ENCODE results near the gene TMEM229B. TPM values are rescaled to one million over a fixed set of nuclear protein-coding genes. Genes with fewer than 3 reads are reported as not detected.

The TMEM229B gene
- total RNA-seq, 1 donor from 2014 or later: 3.9 TPM

- no peak for DNase-seq (ENCODE audit: low read depth)
Measured at GRCh38 chr14:67487332-67487731, 1.2 kb downstream of the TMEM229B start.

- DNase-seq (ENCODE audit: low read depth): no peak
Measured at GRCh38 chr14:67486890-67487289, 1.6 kb downstream of the TMEM229B start.

GRCh38 chr14:67485501-67486095 lies 2.9 kb downstream of the TMEM229B start:
- no peak for DNase-seq (ENCODE audit: low read depth)

- no peak for DNase-seq (ENCODE audit: low read depth)
Measured at GRCh38 chr14:67483579-67484285, 4.8 kb downstream of the TMEM229B start.

- DNase-seq (ENCODE audit: low read depth): no peak
Measured at GRCh38 chr14:67482231-67483164, 6.0 kb downstream of the TMEM229B start.

GRCh38 chr14:67480011-67480410 lies 8.5 kb downstream of the TMEM229B start:
- no peak for DNase-seq (ENCODE audit: low read depth)

- no peak for DNase-seq (ENCODE audit: low read depth)
Measured at GRCh38 chr14:67478800-67479084, 9.8 kb downstream of the TMEM229B start.

GRCh38 chr14:67477926-67478799 lies 10.4 kb downstream of the TMEM229B start:
- DNase-seq (ENCODE audit: low read depth): no peak

GRCh38 chr14:67474366-67474765 lies 14.2 kb downstream of the TMEM229B start:
- DNase-seq (ENCODE audit: low read depth): no peak

- DNase-seq (ENCODE audit: low read depth): no peak
Measured at GRCh38 chr14:67473290-67474082, 15.0 kb downstream of the TMEM229B start.

- no peak for DNase-seq (ENCODE audit: low read depth)
Measured at GRCh38 chr14:67472726-67473125, 15.8 kb downstream of the TMEM229B start.

- DNase-seq (ENCODE audit: low read depth): no peak
Measured at GRCh38 chr14:67469954-67470353, 18.6 kb downstream of the TMEM229B start.

- DNase-seq (ENCODE audit: low read depth): no peak
Measured at GRCh38 chr14:67468378-67468730, 20.2 kb downstream of the TMEM229B start.

- no peak for DNase-seq (ENCODE audit: low read depth)
Measured at GRCh38 chr14:67467134-67467533, 21.4 kb downstream of the TMEM229B start.

- DNase-seq (ENCODE audit: low read depth): no peak
Measured at GRCh38 chr14:67464879-67465278, 23.6 kb downstream of the TMEM229B start.

GRCh38 chr14:67464377-67464776 lies 24.1 kb downstream of the TMEM229B start:
- no peak for DNase-seq (ENCODE audit: low read depth)

GRCh38 chr14:67463900-67464299 lies 24.6 kb downstream of the TMEM229B start:
- no peak for DNase-seq (ENCODE audit: low read depth)

- DNase-seq (ENCODE audit: low read depth): no peak
Measured at GRCh38 chr14:67461996-67462395, 26.5 kb downstream of the TMEM229B start.

- peak; percentile 93 for DNase-seq (ENCODE audit: low read depth)
Measured at GRCh38 chr14:67461341-67461985, 27.1 kb downstream of the TMEM229B start.

GRCh38 chr14:67459336-67459735 lies 29.2 kb downstream of the TMEM229B start:
- no peak for DNase-seq (ENCODE audit: low read depth)

GRCh38 chr14:67457782-67458181 lies 30.7 kb downstream of the TMEM229B start:
- DNase-seq (ENCODE audit: low read depth): peak; percentile 18

Data from renal cortical epithelial cell (primary cell).